ENCODE data around the gene ARL13B. TPM values are rescaled to one million over a fixed set of nuclear protein-coding genes. Genes with fewer than 3 reads are reported as not detected.

Gene ARL13B
- total RNA-seq, 1 experiment from 2014 or later, result 9.3 TPM

DNA sequence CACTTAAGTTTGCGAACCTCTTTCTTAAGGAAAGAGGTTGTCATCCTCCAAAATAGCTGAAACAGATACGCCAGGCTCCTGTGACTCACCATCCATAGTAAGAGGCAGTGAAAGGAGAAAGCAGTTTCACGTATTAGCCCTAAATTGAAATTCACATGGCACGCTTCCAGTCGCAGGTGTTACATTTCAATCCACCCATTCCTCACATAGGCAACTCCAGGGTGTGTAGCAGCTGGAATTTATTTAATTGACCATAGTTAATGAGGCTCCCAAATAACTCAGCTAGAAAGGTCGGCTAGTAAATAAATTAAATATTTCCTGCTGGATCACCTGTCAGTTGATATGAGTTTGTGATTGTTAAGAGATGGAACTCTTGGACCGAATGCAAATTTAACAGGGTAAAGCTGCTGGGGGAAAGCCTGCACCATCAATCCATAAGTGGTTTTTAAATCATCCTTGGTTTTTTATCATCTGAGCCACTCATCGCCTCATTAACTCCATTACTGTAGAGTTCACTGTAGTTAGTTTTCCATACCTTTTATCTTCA, 102.5 kb downstream of the ARL13B start (continued):
- no peak for TF ChIP-seq GTF2I (CRISPR knock-in tag; conservative IDR thresholded peaks at IDR 0.05)
- TF ChIP-seq, protein P1, sequence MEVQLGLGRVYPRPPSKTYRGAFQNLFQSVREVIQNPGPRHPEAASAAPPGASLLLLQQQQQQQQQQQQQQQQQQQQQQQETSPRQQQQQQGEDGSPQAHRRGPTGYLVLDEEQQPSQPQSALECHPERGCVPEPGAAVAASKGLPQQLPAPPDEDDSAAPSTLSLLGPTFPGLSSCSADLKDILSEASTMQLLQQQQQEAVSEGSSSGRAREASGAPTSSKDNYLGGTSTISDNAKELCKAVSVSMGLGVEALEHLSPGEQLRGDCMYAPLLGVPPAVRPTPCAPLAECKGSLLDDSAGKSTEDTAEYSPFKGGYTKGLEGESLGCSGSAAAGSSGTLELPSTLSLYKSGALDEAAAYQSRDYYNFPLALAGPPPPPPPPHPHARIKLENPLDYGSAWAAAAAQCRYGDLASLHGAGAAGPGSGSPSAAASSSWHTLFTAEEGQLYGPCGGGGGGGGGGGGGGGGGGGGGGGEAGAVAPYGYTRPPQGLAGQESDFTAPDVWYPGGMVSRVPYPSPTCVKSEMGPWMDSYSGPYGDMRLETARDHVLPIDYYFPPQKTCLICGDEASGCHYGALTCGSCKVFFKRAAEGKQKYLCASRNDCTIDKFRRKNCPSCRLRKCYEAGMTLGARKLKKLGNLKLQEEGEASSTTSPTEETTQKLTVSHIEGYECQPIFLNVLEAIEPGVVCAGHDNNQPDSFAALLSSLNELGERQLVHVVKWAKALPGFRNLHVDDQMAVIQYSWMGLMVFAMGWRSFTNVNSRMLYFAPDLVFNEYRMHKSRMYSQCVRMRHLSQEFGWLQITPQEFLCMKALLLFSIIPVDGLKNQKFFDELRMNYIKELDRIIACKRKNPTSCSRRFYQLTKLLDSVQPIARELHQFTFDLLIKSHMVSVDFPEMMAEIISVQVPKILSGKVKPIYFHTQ (CRISPR knock-in tag; IDR thresholded peaks at IDR 0.05), result no peak
- no peak for TF ChIP-seq FOXJ3 (CRISPR knock-in tag; IDR thresholded peaks at IDR 0.05; ENCODE audit: borderline replicate concordance)
- TF ChIP-seq ESRRA (CRISPR knock-in tag; IDR thresholded peaks at IDR 0.05; ENCODE audit: borderline replicate concordance), result no peak
- no peak for TF ChIP-seq TCF7 (CRISPR knock-in tag; IDR thresholded peaks at IDR 0.05; ENCODE audit: low read depth)
- no peak for TF ChIP-seq ZNF219 (CRISPR knock-in tag; IDR thresholded peaks at IDR 0.05; ENCODE audit: borderline replicate concordance)
- TF ChIP-seq ATF1 (CRISPR knock-in tag; IDR thresholded peaks at IDR 0.05), result no peak
- TF ChIP-seq, protein P2, sequence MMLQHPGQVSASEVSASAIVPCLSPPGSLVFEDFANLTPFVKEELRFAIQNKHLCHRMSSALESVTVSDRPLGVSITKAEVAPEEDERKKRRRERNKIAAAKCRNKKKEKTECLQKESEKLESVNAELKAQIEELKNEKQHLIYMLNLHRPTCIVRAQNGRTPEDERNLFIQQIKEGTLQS (CRISPR knock-in tag; conservative IDR thresholded peaks at IDR 0.05), result no peak

DNA sequence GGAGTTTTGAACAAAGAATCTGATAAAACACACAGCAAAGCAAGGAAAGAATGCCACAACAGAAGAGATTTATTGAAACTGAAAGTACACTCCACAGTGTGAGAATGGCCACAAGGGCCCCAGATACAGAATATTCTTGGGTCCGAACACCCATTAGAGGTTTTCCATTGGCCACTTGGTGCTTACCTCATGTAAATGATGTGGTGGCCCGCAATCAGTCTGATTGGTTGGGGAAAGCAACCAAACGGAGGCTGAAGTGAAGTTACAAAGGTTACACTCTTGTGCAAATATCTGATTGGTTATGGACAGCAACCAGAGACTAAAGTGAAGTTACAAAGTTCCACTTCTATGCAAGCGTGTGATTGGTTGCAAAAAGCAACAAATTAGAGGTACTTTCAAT, 103.3 kb downstream of the ARL13B start:
- CTCF ChIA-PET, result no interaction called here
- Mint-ChIP-seq H3K27me3 (ENCODE audit: low read depth) (no peaks in the 10 kb centered on the region), H3K4me1 (no peaks in the 10 kb centered on the region; the same call in 1 of the 2 replicates), H3K27ac (no peak overlapping the region), H3K9me3 (no peaks in the 10 kb centered on the region; the same call in 1 of the 2 replicates), H3K36me3 (no peaks in the 10 kb centered on the region; the same call in 1 of the 2 replicates), H3K4me3 (no peak overlapping the region)
- POLR2A ChIA-PET, result no interaction called here
- ATAC-seq, result no peak
- no peak for DNase-seq (ENCODE audit: low spot score)
- TF ChIP-seq NR3C1 (CRISPR knock-in tag; conservative IDR thresholded peaks at IDR 0.05; ENCODE audit: low read depth) (no peak), ZNF121 (CRISPR knock-in tag; IDR thresholded peaks at IDR 0.05) (no peak), HMGA2 (CRISPR knock-in tag; IDR thresholded peaks at IDR 0.05) (no peak), NFYB (CRISPR knock-in tag; conservative IDR thresholded peaks at IDR 0.05; ENCODE audit: low read depth) (no peak), SMAD4 (CRISPR knock-in tag; IDR thresholded peaks at IDR 0.05) (no peak), NFATC4 (CRISPR knock-in tag; IDR thresholded peaks at IDR 0.05) (no peak), CREB1 (CRISPR knock-in tag; IDR thresholded peaks at IDR 0.05) (no peak), ATF1 (CRISPR knock-in tag; IDR thresholded peaks at IDR 0.05) (no peak), ZNF423 (CRISPR knock-in tag; IDR thresholded peaks at IDR 0.05) (no peak), ZNF232 (CRISPR knock-in tag; IDR thresholded peaks at IDR 0.05) (no peak)
- TF ChIP-seq, protein P3, sequence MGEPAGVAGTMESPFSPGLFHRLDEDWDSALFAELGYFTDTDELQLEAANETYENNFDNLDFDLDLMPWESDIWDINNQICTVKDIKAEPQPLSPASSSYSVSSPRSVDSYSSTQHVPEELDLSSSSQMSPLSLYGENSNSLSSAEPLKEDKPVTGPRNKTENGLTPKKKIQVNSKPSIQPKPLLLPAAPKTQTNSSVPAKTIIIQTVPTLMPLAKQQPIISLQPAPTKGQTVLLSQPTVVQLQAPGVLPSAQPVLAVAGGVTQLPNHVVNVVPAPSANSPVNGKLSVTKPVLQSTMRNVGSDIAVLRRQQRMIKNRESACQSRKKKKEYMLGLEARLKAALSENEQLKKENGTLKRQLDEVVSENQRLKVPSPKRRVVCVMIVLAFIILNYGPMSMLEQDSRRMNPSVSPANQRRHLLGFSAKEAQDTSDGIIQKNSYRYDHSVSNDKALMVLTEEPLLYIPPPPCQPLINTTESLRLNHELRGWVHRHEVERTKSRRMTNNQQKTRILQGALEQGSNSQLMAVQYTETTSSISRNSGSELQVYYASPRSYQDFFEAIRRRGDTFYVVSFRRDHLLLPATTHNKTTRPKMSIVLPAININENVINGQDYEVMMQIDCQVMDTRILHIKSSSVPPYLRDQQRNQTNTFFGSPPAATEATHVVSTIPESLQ (CRISPR knock-in tag; IDR thresholded peaks at IDR 0.05), result no peak
- TF ChIP-seq, protein P4, sequence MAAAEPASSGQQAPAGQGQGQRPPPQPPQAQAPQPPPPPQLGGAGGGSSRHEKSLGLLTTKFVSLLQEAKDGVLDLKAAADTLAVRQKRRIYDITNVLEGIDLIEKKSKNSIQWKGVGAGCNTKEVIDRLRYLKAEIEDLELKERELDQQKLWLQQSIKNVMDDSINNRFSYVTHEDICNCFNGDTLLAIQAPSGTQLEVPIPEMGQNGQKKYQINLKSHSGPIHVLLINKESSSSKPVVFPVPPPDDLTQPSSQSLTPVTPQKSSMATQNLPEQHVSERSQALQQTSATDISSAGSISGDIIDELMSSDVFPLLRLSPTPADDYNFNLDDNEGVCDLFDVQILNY (CRISPR knock-in tag; IDR thresholded peaks at IDR 0.05), result no peak
- TF ChIP-seq, protein P5, sequence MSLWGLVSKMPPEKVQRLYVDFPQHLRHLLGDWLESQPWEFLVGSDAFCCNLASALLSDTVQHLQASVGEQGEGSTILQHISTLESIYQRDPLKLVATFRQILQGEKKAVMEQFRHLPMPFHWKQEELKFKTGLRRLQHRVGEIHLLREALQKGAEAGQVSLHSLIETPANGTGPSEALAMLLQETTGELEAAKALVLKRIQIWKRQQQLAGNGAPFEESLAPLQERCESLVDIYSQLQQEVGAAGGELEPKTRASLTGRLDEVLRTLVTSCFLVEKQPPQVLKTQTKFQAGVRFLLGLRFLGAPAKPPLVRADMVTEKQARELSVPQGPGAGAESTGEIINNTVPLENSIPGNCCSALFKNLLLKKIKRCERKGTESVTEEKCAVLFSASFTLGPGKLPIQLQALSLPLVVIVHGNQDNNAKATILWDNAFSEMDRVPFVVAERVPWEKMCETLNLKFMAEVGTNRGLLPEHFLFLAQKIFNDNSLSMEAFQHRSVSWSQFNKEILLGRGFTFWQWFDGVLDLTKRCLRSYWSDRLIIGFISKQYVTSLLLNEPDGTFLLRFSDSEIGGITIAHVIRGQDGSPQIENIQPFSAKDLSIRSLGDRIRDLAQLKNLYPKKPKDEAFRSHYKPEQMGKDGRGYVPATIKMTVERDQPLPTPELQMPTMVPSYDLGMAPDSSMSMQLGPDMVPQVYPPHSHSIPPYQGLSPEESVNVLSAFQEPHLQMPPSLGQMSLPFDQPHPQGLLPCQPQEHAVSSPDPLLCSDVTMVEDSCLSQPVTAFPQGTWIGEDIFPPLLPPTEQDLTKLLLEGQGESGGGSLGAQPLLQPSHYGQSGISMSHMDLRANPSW (CRISPR knock-in tag; conservative IDR thresholded peaks at IDR 0.05; ENCODE audit: low read depth), result no peak
- TF ChIP-seq, protein P6, sequence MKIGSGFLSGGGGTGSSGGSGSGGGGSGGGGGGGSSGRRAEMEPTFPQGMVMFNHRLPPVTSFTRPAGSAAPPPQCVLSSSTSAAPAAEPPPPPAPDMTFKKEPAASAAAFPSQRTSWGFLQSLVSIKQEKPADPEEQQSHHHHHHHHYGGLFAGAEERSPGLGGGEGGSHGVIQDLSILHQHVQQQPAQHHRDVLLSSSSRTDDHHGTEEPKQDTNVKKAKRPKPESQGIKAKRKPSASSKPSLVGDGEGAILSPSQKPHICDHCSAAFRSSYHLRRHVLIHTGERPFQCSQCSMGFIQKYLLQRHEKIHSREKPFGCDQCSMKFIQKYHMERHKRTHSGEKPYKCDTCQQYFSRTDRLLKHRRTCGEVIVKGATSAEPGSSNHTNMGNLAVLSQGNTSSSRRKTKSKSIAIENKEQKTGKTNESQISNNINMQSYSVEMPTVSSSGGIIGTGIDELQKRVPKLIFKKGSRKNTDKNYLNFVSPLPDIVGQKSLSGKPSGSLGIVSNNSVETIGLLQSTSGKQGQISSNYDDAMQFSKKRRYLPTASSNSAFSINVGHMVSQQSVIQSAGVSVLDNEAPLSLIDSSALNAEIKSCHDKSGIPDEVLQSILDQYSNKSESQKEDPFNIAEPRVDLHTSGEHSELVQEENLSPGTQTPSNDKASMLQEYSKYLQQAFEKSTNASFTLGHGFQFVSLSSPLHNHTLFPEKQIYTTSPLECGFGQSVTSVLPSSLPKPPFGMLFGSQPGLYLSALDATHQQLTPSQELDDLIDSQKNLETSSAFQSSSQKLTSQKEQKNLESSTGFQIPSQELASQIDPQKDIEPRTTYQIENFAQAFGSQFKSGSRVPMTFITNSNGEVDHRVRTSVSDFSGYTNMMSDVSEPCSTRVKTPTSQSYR (CRISPR knock-in tag; IDR thresholded peaks at IDR 0.05), result no peak
- TF ChIP-seq, protein P7, sequence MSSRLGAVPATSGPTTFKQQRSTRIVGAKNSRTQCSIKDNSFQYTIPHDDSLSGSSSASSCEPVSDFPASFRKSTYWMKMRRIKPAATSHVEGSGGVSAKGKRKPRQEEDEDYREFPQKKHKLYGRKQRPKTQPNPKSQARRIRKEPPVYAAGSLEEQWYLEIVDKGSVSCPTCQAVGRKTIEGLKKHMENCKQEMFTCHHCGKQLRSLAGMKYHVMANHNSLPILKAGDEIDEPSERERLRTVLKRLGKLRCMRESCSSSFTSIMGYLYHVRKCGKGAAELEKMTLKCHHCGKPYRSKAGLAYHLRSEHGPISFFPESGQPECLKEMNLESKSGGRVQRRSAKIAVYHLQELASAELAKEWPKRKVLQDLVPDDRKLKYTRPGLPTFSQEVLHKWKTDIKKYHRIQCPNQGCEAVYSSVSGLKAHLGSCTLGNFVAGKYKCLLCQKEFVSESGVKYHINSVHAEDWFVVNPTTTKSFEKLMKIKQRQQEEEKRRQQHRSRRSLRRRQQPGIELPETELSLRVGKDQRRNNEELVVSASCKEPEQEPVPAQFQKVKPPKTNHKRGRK (CRISPR knock-in tag; IDR thresholded peaks at IDR 0.05; ENCODE audit: borderline replicate concordance), result no peak
- TF ChIP-seq, protein P8, sequence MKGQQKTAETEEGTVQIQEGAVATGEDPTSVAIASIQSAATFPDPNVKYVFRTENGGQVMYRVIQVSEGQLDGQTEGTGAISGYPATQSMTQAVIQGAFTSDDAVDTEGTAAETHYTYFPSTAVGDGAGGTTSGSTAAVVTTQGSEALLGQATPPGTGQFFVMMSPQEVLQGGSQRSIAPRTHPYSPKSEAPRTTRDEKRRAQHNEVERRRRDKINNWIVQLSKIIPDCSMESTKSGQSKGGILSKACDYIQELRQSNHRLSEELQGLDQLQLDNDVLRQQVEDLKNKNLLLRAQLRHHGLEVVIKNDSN (CRISPR knock-in tag; IDR thresholded peaks at IDR 0.05), result no peak

All from WTC11 (cell line).